ENCODE data around the gene TGM2.

The TGM2 gene

GRCh38 chr20:38158701-38159351 is 6.2 kb downstream of the TGM2 start:
- no peak for DNase-seq

- no peak for DNase-seq
Observed at GRCh38 chr20:38157635-38158495, 7.2 kb downstream of the TGM2 start.

- DNase-seq, result no peak
Observed at GRCh38 chr20:38156888-38157634, 8.0 kb downstream of the TGM2 start.

- DNase-seq, result no peak
Observed at GRCh38 chr20:38156280-38156679, 8.8 kb downstream of the TGM2 start.

- DNase-seq, result no peak
Observed at GRCh38 chr20:38155811-38156210, 9.3 kb downstream of the TGM2 start.

- no peak for DNase-seq
Observed at GRCh38 chr20:38153401-38153800, 11.7 kb downstream of the TGM2 start.

- DNase-seq, result no peak
Observed at GRCh38 chr20:38152621-38153221, 12.3 kb downstream of the TGM2 start.

GRCh38 chr20:38152175-38152620 is 12.9 kb downstream of the TGM2 start:
- no peak for DNase-seq

GRCh38 chr20:38151455-38151854 is 13.6 kb downstream of the TGM2 start:
- DNase-seq, result no peak

- no peak for DNase-seq
Observed at GRCh38 chr20:38150335-38151170, 14.5 kb downstream of the TGM2 start.

- DNase-seq, result no peak
Observed at GRCh38 chr20:38148328-38149102, 16.6 kb downstream of the TGM2 start.

GRCh38 chr20:38147751-38148150 is 17.3 kb downstream of the TGM2 start:
- no peak for DNase-seq

- DNase-seq, result peak in 1 of 2 experiments; percentile 20
Observed at GRCh38 chr20:38147163-38147562, 17.9 kb downstream of the TGM2 start.

- DNase-seq, result no peak
Observed at GRCh38 chr20:38146628-38147027, 18.4 kb downstream of the TGM2 start.

- DNase-seq, result no peak
Observed at GRCh38 chr20:38146156-38146555, 18.9 kb downstream of the TGM2 start.

- DNase-seq, result no peak
Observed at GRCh38 chr20:38145729-38146075, 19.4 kb downstream of the TGM2 start.

- no peak for DNase-seq
Observed at GRCh38 chr20:38144974-38145728, 19.9 kb downstream of the TGM2 start.

GRCh38 chr20:38144598-38144973 is 20.5 kb downstream of the TGM2 start:
- no peak for DNase-seq

- DNase-seq, result no peak
Observed at GRCh38 chr20:38143646-38144554, 21.2 kb downstream of the TGM2 start.

GRCh38 chr20:38143238-38143645 is 21.8 kb downstream of the TGM2 start:
- no peak for DNase-seq
